Panc1 (cell line): ENCODE data around the gene RABL6. TPM values are rescaled to one million over a fixed set of nuclear protein-coding genes. Genes with fewer than 3 reads are reported as not detected.
"Not testable (repeated sequence)": the region's sequence is repeated elsewhere in the genome, so short reads cannot be mapped to it uniquely, and the experiment has no call there.

ENCODE experiments used
- ATAC-seq: fragments of 200-7000 bp; cut with Tn5 transposase; 2 replicates; pipeline ENCODE4 v1.9.1; 2020; ENCODE audit warnings: mild to moderate bottlenecking, moderate library complexity
- BruUV-seq: library from RNA; stranded (reverse); fragments of 400-500 nt; replicated peaks from 2 replicates; lab custom pipeline; 2021; lab: Mats Ljungman, UMichigan
- CTCF ChIA-PET: fragments of 300-600 bp; sonication (Branson Sonifier 250); formaldehyde crosslinking; loops from one replicate; lab custom pipeline; 2022; ENCODE audit warnings: antibody characterized with exemption; lab: Charles Lee
- POLR2A ChIA-PET: fragments of 300-600 bp; sonication (Branson Sonifier 250); formaldehyde crosslinking; loops from one replicate; lab custom pipeline; 2022; ENCODE audit warnings: antibody characterized with exemption; lab: Charles Lee
- DNase-seq: peaks from one replicate; pipeline ENCODE4 v3.0.0-alpha.2; 2010; ENCODE audit warnings: low read depth, low spot score
- H3K27ac ChIP-seq: 2 replicates; pipeline ENCODE4 v1.5.1; 2011; ENCODE audit warnings: mild to moderate bottlenecking, low read length, inconsistent platforms
- H3K27me3 ChIP-seq: fragments of 200-500 bp; sonication (Bioruptor generic); 2 replicates; pipeline ENCODE4 v1.6.0; 2014; ENCODE audit warnings: low read length, inconsistent platforms; ENCODE audit not compliant: control insufficient read depth, insufficient read depth
- H3K36me3 ChIP-seq: fragments of 200-500 bp; sonication (Bioruptor generic); 2 replicates; pipeline ENCODE4 v1.5.1; 2014; ENCODE audit warnings: inconsistent platforms, mild to moderate bottlenecking, low read length, moderate library complexity; ENCODE audit not compliant: control insufficient read depth, insufficient read depth
- H3K4me1 ChIP-seq: 2 replicates; pipeline ENCODE4 v1.5.1; 2011; ENCODE audit warnings: inconsistent platforms, mild to moderate bottlenecking, low read length, moderate library complexity; ENCODE audit not compliant: control insufficient read depth, insufficient read depth
- H3K4me3 ChIP-seq, 2 experiments: 2 replicates each; pipeline ENCODE4 v1.5.1; 2011 to 2012; ENCODE audit warnings: low read depth in 2 of 2, low read length in 2 of 2, mild to moderate bottlenecking in 2 of 2, inconsistent platforms in 1 of 2, moderate library complexity in 1 of 2
- H3K9me3 ChIP-seq: fragments of 200-500 bp; sonication (Bioruptor generic); 2 replicates; pipeline ENCODE4 v1.5.1; 2014; ENCODE audit warnings: low read depth, mild to moderate bottlenecking, inconsistent platforms, low read length, moderate library complexity; ENCODE audit not compliant: control insufficient read depth, insufficient read depth
- POLR2AphosphoS5 ChIP-seq: IDR thresholded peaks from 2 replicates; pipeline ENCODE4 v1.6.1; 2012; ENCODE audit warnings: mild to moderate bottlenecking, low read depth, low read length, moderate library complexity
- REST ChIP-seq, 2 experiments: IDR thresholded peaks; 2 replicates each; pipeline ENCODE4 v1.6.1; 2011 to 2012; ENCODE audit warnings: low read depth in 2 of 2, control low read depth in 1 of 2, low read length in 1 of 2, mild to moderate bottlenecking in 1 of 2, moderate library complexity in 1 of 2; ENCODE audit not compliant: insufficient read depth in 1 of 2
- SIN3A ChIP-seq: IDR thresholded peaks from 2 replicates; pipeline ENCODE4 v1.6.1; 2012; ENCODE audit warnings: low read depth, mild to moderate bottlenecking, low read length, moderate library complexity, borderline replicate concordance; ENCODE audit not compliant: insufficient read depth
- TCF7L2 ChIP-seq: IDR thresholded peaks from 2 replicates; pipeline ENCODE4 v1.6.1; 2011; ENCODE audit warnings: mild to moderate bottlenecking, low read depth, low read length, inconsistent platforms
- in situ Hi-C: cut with HindIII; loops from 2 replicates; pipeline ENCODE4 v1.10.0; 2016; ENCODE audit warnings: low sequenced_read_pairs, low pct_unique_long_range_greater_than_20kb
- intact Hi-C: fragments of 100-400 bp; cut with micrococcal nuclease; formaldehyde crosslinking; loops from one replicate; pipeline ENCODE4 v1.10.0; 2022; ENCODE audit not compliant: unreplicated experiment
- total RNA-seq: library from RNA; stranded (reverse); gene quantifications from one replicate; pipeline ENCODE4 v1.2.1, GENCODE V29; 2021; ENCODE audit not compliant: unreplicated experiment
- TF ChIP-seq, protein P1 (sequence below): fragments of 450-650 bp; IDR thresholded peaks from 2 replicates; pipeline ENCODE4 v1.5.1; 2017; ENCODE audit warnings: mild to moderate bottlenecking

RABL6 gene
- total RNA-seq, 1 experiment from 2014 or later: 106 TPM

DNA sequence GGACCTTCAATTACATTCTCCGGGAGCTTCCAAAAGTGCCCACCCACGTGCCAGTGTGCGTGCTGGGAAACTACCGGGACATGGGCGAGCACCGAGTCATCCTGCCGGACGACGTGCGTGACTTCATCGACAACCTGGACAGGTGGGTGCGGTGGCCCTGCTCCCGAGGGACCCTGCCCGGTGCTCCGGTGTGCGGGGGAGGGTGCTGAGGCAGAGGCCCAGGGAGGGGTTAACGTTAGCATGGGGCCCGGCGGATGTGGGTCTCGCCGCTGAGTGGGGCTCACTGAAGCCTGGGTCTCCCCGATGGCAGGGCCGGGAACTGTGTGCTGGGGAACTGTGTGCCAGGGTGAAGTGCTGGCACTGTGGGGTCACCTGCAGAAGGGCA, 24.0 kb downstream of the RABL6 start:
- no peak for DNase-seq

DNA sequence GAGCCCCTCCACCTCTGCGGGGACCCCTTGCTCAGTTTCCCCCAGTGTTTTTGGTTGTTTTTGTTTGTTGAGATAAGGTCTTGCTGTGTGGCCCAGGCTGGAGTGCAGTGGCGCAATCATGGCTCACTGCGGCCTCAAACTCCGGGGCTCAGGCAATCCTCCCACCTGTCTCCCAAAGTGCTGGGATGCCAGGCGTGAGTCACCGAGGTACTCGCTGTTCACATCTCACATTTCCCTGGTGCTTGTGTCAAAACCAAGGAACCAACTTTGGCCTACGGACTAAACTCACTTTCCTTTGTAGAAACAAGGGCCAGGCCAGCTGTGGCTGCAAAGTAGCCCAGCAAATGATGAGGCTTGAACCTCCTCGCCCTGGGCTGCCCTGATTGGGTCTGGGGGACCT, 24.8 kb downstream of the RABL6 start:
- Histone ChIP-seq H3K4me1 (no peaks in the 10 kb centered on the region), H3K36me3 (no peaks in the 10 kb centered on the region; the same call in 1 of the 2 replicates), H3K27me3 (no peaks in the 10 kb centered on the region), H3K9me3 (no peaks in the 10 kb centered on the region), H3K27ac (no peak overlapping the region), H3K4me3 (no peak overlapping the region)
- BruUV-seq: no TSS peak
- intact Hi-C loops (no loop called here), in situ Hi-C loops (no loop called here)
- ATAC-seq: no peak
- ChIA-PET CTCF (no interaction called here), POLR2A (no interaction called here)
- DNase-seq: no peak
- TF ChIP-seq SIN3A (no peak), REST (IDR thresholded peaks at IDR 0.05; ENCODE audit: insufficient read depth in 1 of 2, low read depth in 2 of 2, low read length in 1 of 2) (no peak), POLR2AphosphoS5 (no peak), TCF7L2 (no peak)
- TF ChIP-seq, protein P1, sequence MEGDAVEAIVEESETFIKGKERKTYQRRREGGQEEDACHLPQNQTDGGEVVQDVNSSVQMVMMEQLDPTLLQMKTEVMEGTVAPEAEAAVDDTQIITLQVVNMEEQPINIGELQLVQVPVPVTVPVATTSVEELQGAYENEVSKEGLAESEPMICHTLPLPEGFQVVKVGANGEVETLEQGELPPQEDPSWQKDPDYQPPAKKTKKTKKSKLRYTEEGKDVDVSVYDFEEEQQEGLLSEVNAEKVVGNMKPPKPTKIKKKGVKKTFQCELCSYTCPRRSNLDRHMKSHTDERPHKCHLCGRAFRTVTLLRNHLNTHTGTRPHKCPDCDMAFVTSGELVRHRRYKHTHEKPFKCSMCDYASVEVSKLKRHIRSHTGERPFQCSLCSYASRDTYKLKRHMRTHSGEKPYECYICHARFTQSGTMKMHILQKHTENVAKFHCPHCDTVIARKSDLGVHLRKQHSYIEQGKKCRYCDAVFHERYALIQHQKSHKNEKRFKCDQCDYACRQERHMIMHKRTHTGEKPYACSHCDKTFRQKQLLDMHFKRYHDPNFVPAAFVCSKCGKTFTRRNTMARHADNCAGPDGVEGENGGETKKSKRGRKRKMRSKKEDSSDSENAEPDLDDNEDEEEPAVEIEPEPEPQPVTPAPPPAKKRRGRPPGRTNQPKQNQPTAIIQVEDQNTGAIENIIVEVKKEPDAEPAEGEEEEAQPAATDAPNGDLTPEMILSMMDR: no peak

More for the DNA sequence above, 24.0 kb downstream of the RABL6 start:
- Histone ChIP-seq H3K27me3 (no peaks in the 10 kb centered on the region), H3K4me3 (no peak overlapping the region), H3K36me3 (no peaks in the 10 kb centered on the region; the same call in 1 of the 2 replicates), H3K27ac (no peak overlapping the region), H3K4me1 (no peaks in the 10 kb centered on the region), H3K9me3 (no peaks in the 10 kb centered on the region)
- TF ChIP-seq, protein P1: no peak
- TF ChIP-seq TCF7L2: no peak
- TF ChIP-seq REST (IDR thresholded peaks at IDR 0.05; ENCODE audit: insufficient read depth in 1 of 2, low read depth in 2 of 2, low read length in 1 of 2): no peak
- no peak for TF ChIP-seq POLR2AphosphoS5
- TF ChIP-seq SIN3A: no peak
- ChIA-PET POLR2A (no interaction called here), CTCF (no interaction called here)
- no peak for ATAC-seq
- BruUV-seq: no TSS peak
- in situ Hi-C loops: no loop called here
- intact Hi-C loops: no loop called here

DNA sequence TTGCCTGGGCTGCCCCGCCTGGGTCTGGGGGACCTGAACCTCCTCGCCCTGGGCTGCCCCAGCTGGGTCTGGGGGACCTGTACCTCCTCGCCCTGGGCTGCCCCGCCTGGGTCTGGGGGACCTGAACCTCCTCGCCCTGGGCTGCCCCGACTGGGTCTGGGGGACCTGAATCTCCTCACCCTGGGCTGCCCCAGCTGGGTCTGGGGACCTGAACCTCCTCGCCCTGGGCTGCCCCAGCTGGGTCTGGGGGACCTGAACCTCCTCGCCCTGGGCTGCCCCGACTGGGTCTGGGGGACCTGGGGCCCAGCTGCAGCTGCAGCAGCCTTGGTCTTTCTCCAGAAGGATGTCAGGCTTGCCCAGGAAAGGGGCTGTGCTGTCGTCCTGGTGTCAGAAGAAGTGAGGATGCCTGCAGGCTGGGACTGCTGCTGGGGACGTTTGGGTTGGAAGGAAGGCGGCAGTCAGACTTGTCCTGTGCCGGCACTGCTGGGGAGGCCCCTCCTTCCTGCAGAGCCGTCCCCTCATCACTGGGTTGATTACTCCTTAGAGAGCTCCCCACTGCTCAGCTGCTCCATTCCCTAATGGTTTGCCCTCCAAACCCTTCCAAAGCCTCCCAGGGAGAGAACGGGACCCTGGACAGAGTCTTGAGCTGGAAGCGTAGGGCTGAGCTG, 25.8 kb downstream of the RABL6 start:
- BruUV-seq, H3K36me3 ChIP-seq, intact Hi-C loops, H3K4me3 ChIP-seq, POLR2A ChIA-PET, in situ Hi-C loops, H3K4me1 ChIP-seq, CTCF ChIA-PET, H3K9me3 ChIP-seq, DNase-seq, H3K27ac ChIP-seq, ATAC-seq, H3K27me3 ChIP-seq: not testable (repeated sequence)
